Stimulated activated CD4-positive, alpha-beta T cell treated with anti-CD3 and anti-CD28 coated beads, Interleukin-15, amount 100 ng/mL, for 24 hours (primary cell): ENCODE data around the gene RAD51B.

Experiments used
- DNase-seq: peaks from one replicate; pipeline ENCODE4 v3.0.0-alpha.2; 2020

Gene RAD51B

GRCh38 chr14:68312884-68313610 is 493.5 kb downstream of the RAD51B start:
- peak; percentile 62 for DNase-seq

- DNase-seq, result no peak
These were observed 495.1 kb downstream of the RAD51B start for GRCh38 chr14:68314642-68315041.

- DNase-seq, result no peak
These were observed 495.5 kb downstream of the RAD51B start for GRCh38 chr14:68315081-68315480.

GRCh38 chr14:68316078-68316868 is 496.7 kb downstream of the RAD51B start:
- no peak for DNase-seq

- no peak for DNase-seq
These were observed 497.7 kb downstream of the RAD51B start for GRCh38 chr14:68317239-68317638.

- no peak for DNase-seq
These were observed 499.2 kb downstream of the RAD51B start for GRCh38 chr14:68318828-68319227.

GRCh38 chr14:68320495-68320894 is 500.9 kb downstream of the RAD51B start:
- no peak for DNase-seq

- no peak for DNase-seq
These were observed 503.5 kb downstream of the RAD51B start for GRCh38 chr14:68322940-68323620.

- DNase-seq, result no peak
These were observed 505.8 kb downstream of the RAD51B start for GRCh38 chr14:68325267-68325807.

GRCh38 chr14:68327231-68327630 is 507.7 kb downstream of the RAD51B start:
- no peak for DNase-seq

- DNase-seq, result no peak
These were observed 508.9 kb downstream of the RAD51B start for GRCh38 chr14:68328509-68328908.

GRCh38 chr14:68331426-68331825 is 511.8 kb downstream of the RAD51B start:
- DNase-seq, result no peak

- DNase-seq, result no peak
These were observed 512.4 kb downstream of the RAD51B start for GRCh38 chr14:68331991-68332390.

- DNase-seq, result no peak
These were observed 513.7 kb downstream of the RAD51B start for GRCh38 chr14:68333262-68333661.

GRCh38 chr14:68335312-68335711 is 515.7 kb downstream of the RAD51B start:
- DNase-seq, result no peak

- DNase-seq, result no peak
These were observed 516.6 kb downstream of the RAD51B start for GRCh38 chr14:68336165-68336564.

GRCh38 chr14:68337279-68337678 is 517.7 kb downstream of the RAD51B start:
- DNase-seq, result no peak

- DNase-seq, result no peak
These were observed 520.7 kb downstream of the RAD51B start for GRCh38 chr14:68340262-68340661.

- no peak for DNase-seq
These were observed 522.0 kb downstream of the RAD51B start for GRCh38 chr14:68341411-68342212.

- no peak for DNase-seq
These were observed 522.7 kb downstream of the RAD51B start for GRCh38 chr14:68342216-68342763.

- DNase-seq, result no peak
These were observed 524.0 kb downstream of the RAD51B start for GRCh38 chr14:68343534-68344118.

GRCh38 chr14:68345738-68346137 is 526.2 kb downstream of the RAD51B start:
- no peak for DNase-seq
